Keratinocyte (primary cell): ENCODE data around the gene KIF2C. TPM values are rescaled to one million over a fixed set of nuclear protein-coding genes. Genes with fewer than 3 reads are reported as not detected.

Experiments
- DNase-seq: peaks from one replicate; pipeline ENCODE4 v3.0.0-alpha.2; 2011; ENCODE audit warnings: low read depth, missing footprints, low spot score
- FAIRE-seq: peaks from 2 replicates; lab custom pipeline; 2011; peaks lifted over from hg19 to GRCh38; lab: Jason Lieb, UNC
- H2AFZ ChIP-seq: 2 replicates; pipeline ENCODE4 v1.6.0; 2012; ENCODE audit warnings: low read length, control low read depth, inconsistent platforms; ENCODE audit not compliant: control insufficient read depth
- H3K27ac ChIP-seq: 2 replicates; pipeline ENCODE4 v1.5.1; 2011; ENCODE audit warnings: low read length; ENCODE audit not compliant: control insufficient read depth, insufficient read depth
- H3K27me3 ChIP-seq: 3 replicates; pipeline ENCODE4 v1.6.0; 2011; ENCODE audit warnings: low read length; ENCODE audit not compliant: control insufficient read depth, insufficient read depth; ENCODE audit errors: extremely low read depth
- H3K36me3 ChIP-seq, 2 experiments: 2 replicates in 1 of 2; 3 replicates in 1 of 2; pipeline ENCODE4 v1.5.1; 2011; ENCODE audit warnings: low read length in 2 of 2, mild to moderate bottlenecking in 1 of 2; ENCODE audit not compliant: control insufficient read depth in 2 of 2, insufficient read depth in 2 of 2; ENCODE audit errors: extremely low read depth in 1 of 2
- H3K4me1 ChIP-seq: 3 replicates; pipeline ENCODE4 v1.5.1; 2011; ENCODE audit warnings: low read length; ENCODE audit not compliant: control insufficient read depth, insufficient read depth; ENCODE audit errors: extremely low read depth
- H3K4me2 ChIP-seq: 3 replicates; pipeline ENCODE4 v1.6.0; 2011; ENCODE audit warnings: low read depth, low read length; ENCODE audit not compliant: control insufficient read depth, insufficient read depth; ENCODE audit errors: extremely low read depth
- H3K4me3 ChIP-seq, 3 experiments: fragments of 200-600 bp in 1 of 3; sonication (generic) in 1 of 3; 2 replicates in 2 of 3; 3 replicates in 1 of 3; pipeline ENCODE4 v1.5.1; 2011 to 2016; ENCODE audit warnings: low read length in 3 of 3, mild to moderate bottlenecking in 3 of 3, control low read depth in 2 of 3, inconsistent platforms in 1 of 3, low read depth in 1 of 3, mixed read lengths in 1 of 3, mixed run types in 1 of 3, moderate library complexity in 1 of 3; ENCODE audit not compliant: control insufficient read depth in 2 of 3, insufficient read depth in 2 of 3; ENCODE audit errors: extremely low read depth in 1 of 3
- H3K79me2 ChIP-seq: 2 replicates; pipeline ENCODE4 v1.6.0; 2012; ENCODE audit warnings: low read length; ENCODE audit not compliant: control insufficient read depth, insufficient read depth
- H3K9ac ChIP-seq: 3 replicates; pipeline ENCODE4 v1.6.0; 2011; ENCODE audit warnings: low read length; ENCODE audit not compliant: control insufficient read depth, insufficient read depth; ENCODE audit errors: extremely low read depth
- H3K9me1 ChIP-seq: 3 replicates; pipeline ENCODE4 v1.6.0; 2011; ENCODE audit warnings: low read length; ENCODE audit not compliant: control insufficient read depth, insufficient read depth; ENCODE audit errors: extremely low read depth
- H3K9me3 ChIP-seq: 2 replicates; pipeline ENCODE4 v1.5.1; 2012; ENCODE audit warnings: low read depth, low read length; ENCODE audit not compliant: control insufficient read depth
- H4K20me1 ChIP-seq: 3 replicates; pipeline ENCODE4 v1.6.0; 2011; ENCODE audit warnings: low read length; ENCODE audit not compliant: control insufficient read depth, insufficient read depth; ENCODE audit errors: extremely low read depth
- CTCF ChIP-seq, 3 experiments: IDR thresholded peaks in 1 of 3; conservative IDR thresholded peaks in 1 of 3; optimal IDR thresholded peaks in 1 of 3; 2 replicates in 2 of 3; 3 replicates in 1 of 3; pipeline versions ENCODE3 to v1.5.1; 2011; ENCODE audit warnings: low read length in 3 of 3, mild to moderate bottlenecking in 3 of 3, moderate library complexity in 2 of 3, control low read depth in 1 of 3, inconsistent platforms in 1 of 3; ENCODE audit not compliant: insufficient read depth in 2 of 3; ENCODE audit errors: extremely low read depth in 1 of 3
- EZH2 ChIP-seq: IDR thresholded peaks from one replicate; pipeline ENCODE4 v1.6.1; 2012; ENCODE audit warnings: inconsistent platforms, mild to moderate bottlenecking, low read length, moderate library complexity
- dilution Hi-C: fragments of 300-500 bp; cut with MboI; formaldehyde crosslinking; loops from one replicate; pipeline ENCODE4 v1.7.0; 2020; ENCODE audit warnings: low sequenced_read_pairs; ENCODE audit not compliant: extremely low pct_ligation_motif_present
- polyA plus RNA-seq, 5 experiments: library from polyadenylated mRNA; depleted of rRNA in 3 of 5; stranded (reverse) in 3 of 5; stranded (forward) in 1 of 5; unstranded in 1 of 5; fragments of >200 nt; gene quantifications; 1 replicate in 1 of 5; 2 replicates in 3 of 5; 3 replicates in 1 of 5; pipeline versions ENCODE4 v1.2.1 to v1.2.3, GENCODE V29; 2011 to 2012; ENCODE audit warnings: missing spikeins in 2 of 5, low read depth in 1 of 5, low replicate concordance in 1 of 5

The KIF2C gene
- polyA plus RNA-seq, 1 donor (not counting 4 experiments of a cell fraction or from before 2014, with no cell fraction given): 16.3 TPM

- Histone ChIP-seq H3K9ac (no peak within 1 kb of the TSS), H4K20me1 (no peaks in the 10 kb centered on the region), H3K4me2 (no peak within 1 kb of the TSS), H3K36me3 (no peaks in the 10 kb centered on the region), H3K9me1 (no peaks in the 10 kb centered on the region), H3K9me3 (no peaks in the 10 kb centered on the region), H3K79me2 (no peaks in the 10 kb centered on the region), H3K4me1 (peaks cover 19% of the 10 kb centered on the region), H3K27me3 (no peaks in the 10 kb centered on the region), H3K27ac (no peak within 1 kb of the TSS), H2AFZ (no peak within 1 kb of the TSS), H3K4me3 (no peak within 1 kb of the TSS)
- no peak for TF ChIP-seq CTCF (optimal IDR thresholded peaks at IDR 0.05 in 1 of 3, IDR thresholded peaks at IDR 0.05 in 1 of 3, conservative IDR thresholded peaks at IDR 0.05 in 1 of 3; ENCODE audit: extremely low read depth in 1 of 3, insufficient read depth in 2 of 3, low read length in 3 of 3)
- TF ChIP-seq EZH2: no peak
- DNase-seq (no peak), FAIRE-seq (no peak)
- dilution Hi-C loops: no loop called here
Observed at GRCh38 chr1:44788120-44788860, 48.7 kb downstream of the KIF2C start, which contains the start of gene BEST4. Gene BEST4, minus strand, starts transcription at chr1:44788170. Its CDS starts 465 bp downstream, at chr1:44787705.

DNA sequence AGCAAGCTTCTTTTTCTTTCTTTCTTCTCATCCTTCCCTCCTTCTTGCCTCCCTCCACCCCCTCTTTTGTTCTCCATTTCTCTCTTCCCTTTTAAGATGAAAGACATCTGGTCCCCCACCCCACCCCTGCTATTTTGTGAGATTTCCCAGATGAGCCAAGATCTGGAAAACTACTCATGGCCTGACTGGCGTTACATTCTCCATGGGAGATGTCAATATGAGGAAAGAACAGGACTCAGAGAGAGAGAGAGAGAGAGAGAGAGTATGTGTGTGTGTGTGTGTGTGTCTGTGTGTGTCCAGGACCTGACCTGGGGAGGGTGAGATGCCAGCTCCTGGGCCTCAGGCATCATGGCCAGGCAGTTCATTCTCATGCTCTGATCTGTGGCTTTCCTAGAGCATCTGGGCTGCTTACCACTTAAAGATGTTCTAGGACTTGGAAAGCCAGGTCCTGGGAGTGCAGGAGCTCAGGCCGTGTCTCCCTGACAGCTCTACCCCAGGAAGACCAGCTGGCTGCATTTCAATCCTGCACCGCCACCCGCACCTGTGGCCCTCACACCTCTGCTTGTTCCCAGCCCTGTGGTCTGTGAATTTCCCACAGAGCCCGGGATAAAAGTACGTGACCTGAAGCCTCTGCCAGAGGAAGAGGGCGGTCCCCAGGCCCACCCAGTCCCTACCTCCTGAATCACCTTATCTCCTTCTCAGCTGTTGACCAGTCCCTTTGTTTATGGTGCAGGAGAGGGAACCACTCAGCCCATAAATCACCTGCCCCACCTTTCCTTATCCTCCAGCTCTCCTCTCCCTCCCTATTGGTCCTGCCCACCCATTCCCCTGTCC, 51.5 kb downstream of the KIF2C start:
- H3K4me3 ChIP-seq: no peak overlapping the region
- dilution Hi-C loops: no loop called here
- H3K9me3 ChIP-seq: no peaks in the 10 kb centered on the region
- H3K4me2 ChIP-seq: no peak overlapping the region
- H3K36me3 ChIP-seq: no peaks in the 10 kb centered on the region
- no peak overlapping the region for H3K27ac ChIP-seq
- H3K27me3 ChIP-seq: no peaks in the 10 kb centered on the region
- H3K4me1 ChIP-seq: peaks cover 6% of the 10 kb centered on the region
- no peak for TF ChIP-seq EZH2
- TF ChIP-seq CTCF (optimal IDR thresholded peaks at IDR 0.05 in 1 of 3, IDR thresholded peaks at IDR 0.05 in 1 of 3, conservative IDR thresholded peaks at IDR 0.05 in 1 of 3; ENCODE audit: extremely low read depth in 1 of 3, insufficient read depth in 2 of 3, low read length in 3 of 3): no peak
- no peak overlapping the region for H3K9ac ChIP-seq
- H3K79me2 ChIP-seq: no peaks in the 10 kb centered on the region
- FAIRE-seq (no peak), DNase-seq (no peak)
- no peaks in the 10 kb centered on the region for H3K9me1 ChIP-seq
- H4K20me1 ChIP-seq: no peaks in the 10 kb centered on the region
- H2AFZ ChIP-seq: no peak overlapping the region
